HEK293 (cell line): Measurements from ENCODE around the gene CNN2.
A peak's percentile ranks its signal among the peaks of the same experiment; 100 is the strongest.

Experiments
- CTCF ChIP-seq: fragments of 450-650 bp; formaldehyde crosslinking; IDR thresholded peaks from 2 replicates; pipeline ENCODE4 v1.5.1; 2016; ENCODE audit warnings: missing biosample characterization, missing genetic modification characterization
- GLIS2 ChIP-seq: fragments of 450-650 bp; formaldehyde crosslinking; IDR thresholded peaks from 2 replicates; pipeline ENCODE4 v1.5.1; 2016; ENCODE audit warnings: missing biosample characterization, missing genetic modification characterization
- KLF1 ChIP-seq: fragments of 450-650 bp; formaldehyde crosslinking; IDR thresholded peaks from 2 replicates; pipeline ENCODE4 v1.5.1; 2016; ENCODE audit warnings: missing biosample characterization, missing genetic modification characterization
- KLF8 ChIP-seq: fragments of 450-650 bp; formaldehyde crosslinking; IDR thresholded peaks from 2 replicates; pipeline ENCODE4 v1.5.1; 2016; ENCODE audit warnings: missing biosample characterization, missing genetic modification characterization
- PRDM2 ChIP-seq: fragments of 450-650 bp; formaldehyde crosslinking; IDR thresholded peaks from 2 replicates; pipeline ENCODE4 v1.5.1; 2016; ENCODE audit warnings: missing biosample characterization, missing genetic modification characterization, borderline replicate concordance
- REST ChIP-seq: fragments of 450-650 bp; formaldehyde crosslinking; IDR thresholded peaks from 2 replicates; pipeline ENCODE4 v1.5.1; 2016; ENCODE audit warnings: missing biosample characterization, missing genetic modification characterization
- SALL2 ChIP-seq: fragments of 450-650 bp; formaldehyde crosslinking; IDR thresholded peaks from 2 replicates; pipeline ENCODE4 v1.5.0; 2017; ENCODE audit warnings: missing biosample characterization, mild to moderate bottlenecking, missing genetic modification characterization, borderline replicate concordance
- SP7 ChIP-seq: fragments of 450-650 bp; formaldehyde crosslinking; IDR thresholded peaks from 2 replicates; pipeline ENCODE4 v1.5.1; 2016; ENCODE audit warnings: missing biosample characterization, missing genetic modification characterization
- YY1 ChIP-seq: fragments of 450-650 bp; formaldehyde crosslinking; IDR thresholded peaks from 2 replicates; pipeline ENCODE4 v1.5.1; 2018; ENCODE audit warnings: missing biosample characterization, missing genetic modification characterization
- ZBTB17 ChIP-seq: fragments of 450-650 bp; formaldehyde crosslinking; IDR thresholded peaks from 2 replicates; pipeline ENCODE4 v1.5.1; 2016; ENCODE audit warnings: missing biosample characterization, missing genetic modification characterization
- ZBTB20 ChIP-seq: fragments of 450-650 bp; formaldehyde crosslinking; IDR thresholded peaks from 2 replicates; pipeline ENCODE4 v1.5.1; 2016; ENCODE audit warnings: missing biosample characterization, missing genetic modification characterization
- ZEB2 ChIP-seq: fragments of 450-650 bp; formaldehyde crosslinking; IDR thresholded peaks from 2 replicates; pipeline ENCODE4 v1.5.1; 2016; ENCODE audit warnings: missing biosample characterization, missing genetic modification characterization
- ZFP37 ChIP-seq: fragments of 450-650 bp; formaldehyde crosslinking; IDR thresholded peaks from 2 replicates; pipeline ENCODE4 v1.5.1; 2016; ENCODE audit warnings: missing biosample characterization, missing genetic modification characterization
- ZFP41 ChIP-seq: fragments of 450-650 bp; formaldehyde crosslinking; IDR thresholded peaks from 2 replicates; pipeline ENCODE4 v1.5.1; 2016; ENCODE audit warnings: missing biosample characterization, missing genetic modification characterization, borderline replicate concordance
- ZNF211 ChIP-seq: fragments of 450-650 bp; formaldehyde crosslinking; IDR thresholded peaks from 2 replicates; pipeline ENCODE4 v1.5.1; 2016; ENCODE audit warnings: low read depth, missing biosample characterization, missing genetic modification characterization
- ZNF248 ChIP-seq: fragments of 450-650 bp; formaldehyde crosslinking; IDR thresholded peaks from 2 replicates; pipeline ENCODE4 v1.5.1; 2017; ENCODE audit warnings: missing biosample characterization, missing genetic modification characterization
- ZNF266 ChIP-seq: fragments of 450-650 bp; formaldehyde crosslinking; IDR thresholded peaks from 2 replicates; pipeline ENCODE4 v1.5.1; 2016; ENCODE audit warnings: missing biosample characterization, missing genetic modification characterization, low read depth
- ZNF37A ChIP-seq: fragments of 450-650 bp; IDR thresholded peaks from 2 replicates; pipeline ENCODE4 v1.5.1; 2018; ENCODE audit warnings: missing biosample characterization, missing genetic modification characterization
- ZNF391 ChIP-seq: fragments of 450-650 bp; formaldehyde crosslinking; IDR thresholded peaks from 2 replicates; pipeline ENCODE4 v1.5.1; 2016; ENCODE audit warnings: low read depth, missing biosample characterization, missing genetic modification characterization, borderline replicate concordance
- ZNF488 ChIP-seq: fragments of 450-650 bp; formaldehyde crosslinking; IDR thresholded peaks from 2 replicates; pipeline ENCODE4 v1.5.1; 2016; ENCODE audit warnings: missing biosample characterization, missing genetic modification characterization
- ZNF558 ChIP-seq: fragments of 450-650 bp; formaldehyde crosslinking; IDR thresholded peaks from 2 replicates; pipeline ENCODE4 v1.5.1; 2016; ENCODE audit warnings: missing biosample characterization, missing genetic modification characterization
- ZNF585B ChIP-seq: fragments of 450-650 bp; formaldehyde crosslinking; IDR thresholded peaks from 2 replicates; pipeline ENCODE4 v1.5.1; 2016; ENCODE audit warnings: missing biosample characterization, missing genetic modification characterization
- ZNF639 ChIP-seq: fragments of 450-650 bp; formaldehyde crosslinking; IDR thresholded peaks from 2 replicates; pipeline ENCODE4 v1.5.1; 2016; ENCODE audit warnings: missing biosample characterization, missing genetic modification characterization
- ZNF830 ChIP-seq: fragments of 450-650 bp; IDR thresholded peaks from 2 replicates; pipeline ENCODE4 v1.5.0; 2018; ENCODE audit warnings: missing biosample characterization, missing genetic modification characterization, low read depth, mild to moderate bottlenecking, moderate library complexity
- ZSCAN16 ChIP-seq: fragments of 450-650 bp; formaldehyde crosslinking; IDR thresholded peaks from 2 replicates; pipeline ENCODE4 v1.5.1; 2016; ENCODE audit warnings: missing biosample characterization, missing genetic modification characterization
- ZSCAN23 ChIP-seq: fragments of 450-650 bp; formaldehyde crosslinking; IDR thresholded peaks from 2 replicates; pipeline ENCODE4 v1.5.1; 2016; ENCODE audit warnings: missing biosample characterization, missing genetic modification characterization

CNN2 gene

GRCh38 chr19:991932-992669 lies 34.3 kb upstream of the CNN2 start (continued):
- TF ChIP-seq PRDM2 (tag by site-specific recombination) = no peak
- no peak for TF ChIP-seq ZBTB20
- TF ChIP-seq ZNF558 (tag by site-specific recombination) = no peak
- TF ChIP-seq ZSCAN16 (tag by site-specific recombination) = no peak
- no peak for TF ChIP-seq ZNF391
- TF ChIP-seq KLF8 = peak; percentile 92
- TF ChIP-seq ZFP41 = no peak
- no peak for TF ChIP-seq ZEB2
- TF ChIP-seq ZNF639 (tag by site-specific recombination) = no peak
- no peak for TF ChIP-seq REST
- no peak for TF ChIP-seq SP7
- TF ChIP-seq ZNF211 = no peak
- no peak for TF ChIP-seq SALL2 (tag by site-specific recombination)
- no peak for TF ChIP-seq ZNF585B (tag by site-specific recombination)
- TF ChIP-seq ZBTB17 (tag by site-specific recombination) = no peak
- no peak for TF ChIP-seq ZNF37A (tag by site-specific recombination)
- TF ChIP-seq KLF1 (tag by site-specific recombination) = peak; percentile 65
- TF ChIP-seq GLIS2 (tag by site-specific recombination) = no peak
- TF ChIP-seq ZNF248 (tag by site-specific recombination) = no peak
- no peak for TF ChIP-seq ZNF266 (tag by site-specific recombination)
- no peak for TF ChIP-seq CTCF (tag by site-specific recombination)
- TF ChIP-seq ZNF488 (tag by site-specific recombination) = no peak
- no peak for TF ChIP-seq ZSCAN23
- no peak for TF ChIP-seq YY1
- TF ChIP-seq ZNF830 = no peak
- TF ChIP-seq ZFP37 (tag by site-specific recombination) = no peak
